ENCODE data around the gene SEMA7A.

Gene SEMA7A

GRCh38 chr15:74451322-74451721, 17.6 kb upstream of the SEMA7A start:
- DNase-seq, result no peak

GRCh38 chr15:74449643-74450205, 16.0 kb upstream of the SEMA7A start:
- DNase-seq, result no peak

GRCh38 chr15:74449095-74449494, 15.3 kb upstream of the SEMA7A start:
- DNase-seq, result no peak

- no peak for DNase-seq
Measured at GRCh38 chr15:74445816-74446763, 12.3 kb upstream of the SEMA7A start.

GRCh38 chr15:74444106-74445062, 10.6 kb upstream of the SEMA7A start:
- DNase-seq, result no peak

- no peak for DNase-seq
Measured at GRCh38 chr15:74443100-74443909, 9.5 kb upstream of the SEMA7A start.

GRCh38 chr15:74442604-74443003, 8.8 kb upstream of the SEMA7A start:
- DNase-seq, result no peak

- DNase-seq, result no peak
Measured at GRCh38 chr15:74442063-74442462, 8.3 kb upstream of the SEMA7A start.

- DNase-seq, result no peak
Measured at GRCh38 chr15:74441248-74441941, 7.6 kb upstream of the SEMA7A start.

GRCh38 chr15:74438721-74439316, 5.1 kb upstream of the SEMA7A start:
- peak; percentile 7 to 8 for DNase-seq

- DNase-seq, result no peak
Measured at GRCh38 chr15:74438206-74438605, 4.4 kb upstream of the SEMA7A start.

- DNase-seq, result no peak
Measured at GRCh38 chr15:74434263-74435136, 742 bp upstream of the SEMA7A start.

GRCh38 chr15:74432968-74433591, 678 bp downstream of the SEMA7A start:
- DNase-seq, result no peak

GRCh38 chr15:74432271-74432967, 1.3 kb downstream of the SEMA7A start:
- DNase-seq, result no peak

- DNase-seq, result no peak
Measured at GRCh38 chr15:74431645-74432044, 2.1 kb downstream of the SEMA7A start.

GRCh38 chr15:74431116-74431515, 2.6 kb downstream of the SEMA7A start:
- DNase-seq, result no peak

- DNase-seq, result no peak
Measured at GRCh38 chr15:74430510-74430951, 3.2 kb downstream of the SEMA7A start.

GRCh38 chr15:74429781-74430400, 3.9 kb downstream of the SEMA7A start:
- DNase-seq, result no peak

Data from NCI-H1930 (cell line).